ENCODE measurements around the gene ECSCR.

GRCh38 chr5:139416651-139417050 is 45.9 kb downstream of the ECSCR start:
- TF ChIP-seq, protein P1, sequence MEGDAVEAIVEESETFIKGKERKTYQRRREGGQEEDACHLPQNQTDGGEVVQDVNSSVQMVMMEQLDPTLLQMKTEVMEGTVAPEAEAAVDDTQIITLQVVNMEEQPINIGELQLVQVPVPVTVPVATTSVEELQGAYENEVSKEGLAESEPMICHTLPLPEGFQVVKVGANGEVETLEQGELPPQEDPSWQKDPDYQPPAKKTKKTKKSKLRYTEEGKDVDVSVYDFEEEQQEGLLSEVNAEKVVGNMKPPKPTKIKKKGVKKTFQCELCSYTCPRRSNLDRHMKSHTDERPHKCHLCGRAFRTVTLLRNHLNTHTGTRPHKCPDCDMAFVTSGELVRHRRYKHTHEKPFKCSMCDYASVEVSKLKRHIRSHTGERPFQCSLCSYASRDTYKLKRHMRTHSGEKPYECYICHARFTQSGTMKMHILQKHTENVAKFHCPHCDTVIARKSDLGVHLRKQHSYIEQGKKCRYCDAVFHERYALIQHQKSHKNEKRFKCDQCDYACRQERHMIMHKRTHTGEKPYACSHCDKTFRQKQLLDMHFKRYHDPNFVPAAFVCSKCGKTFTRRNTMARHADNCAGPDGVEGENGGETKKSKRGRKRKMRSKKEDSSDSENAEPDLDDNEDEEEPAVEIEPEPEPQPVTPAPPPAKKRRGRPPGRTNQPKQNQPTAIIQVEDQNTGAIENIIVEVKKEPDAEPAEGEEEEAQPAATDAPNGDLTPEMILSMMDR (IDR thresholded peaks at IDR 0.05): no peak
- TF ChIP-seq POLR2A (IDR thresholded peaks at IDR 0.05): no peak

Data from testis (tissue), 2 donors.